ENCODE results near the gene VWA7.

The VWA7 gene

GRCh38 chr6:31750411-31751022 is 26.6 kb downstream of the VWA7 start:
- CTCF ChIA-PET, result interaction anchor here (0.9 to 4.1 kb wide), 3 partner anchors 11 to 41 kb away, joined by 3 to 21 read pairs (median 5); partner anchors contain the start of gene MSH5

GRCh38 chr6:31749301-31750036 is 27.7 kb downstream of the VWA7 start:
- DNase-seq (ENCODE audit: low read depth, low spot score), result no peak
- no peak for TF ChIP-seq CTCF (IDR thresholded peaks at IDR 0.05; ENCODE audit: insufficient read depth, low read length, missing control alignments)
- CTCF ChIA-PET, result interaction anchor here (0.8 to 4.1 kb wide), 4 partner anchors 10 to 42 kb away, joined by 3 to 21 read pairs (median 4); partner anchors contain the start of gene MSH5
- no peak overlapping the region for H3K4me3 ChIP-seq (ENCODE audit: low read depth, low read length)
- POLR2A ChIA-PET, result no interaction called here

More at GRCh38 chr6:31750411-31751022, 26.6 kb downstream of the VWA7 start:
- POLR2A ChIA-PET, result no interaction called here
- DNase-seq (ENCODE audit: low read depth, low spot score), result no peak
- TF ChIP-seq CTCF (IDR thresholded peaks at IDR 0.05; ENCODE audit: insufficient read depth, low read length, missing control alignments), result no peak
- no peak overlapping the region for H3K4me3 ChIP-seq (ENCODE audit: low read depth, low read length)

GRCh38 chr6:31744422-31744821 is 32.7 kb downstream of the VWA7 start:
- TF ChIP-seq CTCF (IDR thresholded peaks at IDR 0.05; ENCODE audit: insufficient read depth, low read length, missing control alignments), result no peak
- H3K4me3 ChIP-seq (ENCODE audit: low read depth, low read length), result no peak overlapping the region
- DNase-seq (ENCODE audit: low read depth, low spot score), result no peak
- ChIA-PET CTCF (interaction anchor here (1.4 kb wide), 1 partner anchor 86 kb away, joined by 3 read pairs; no protein-coding TSS in a partner anchor), POLR2A (no interaction called here)

- ChIA-PET POLR2A (no interaction called here), CTCF (interaction anchor here (3.5 kb wide), 1 partner anchor 27 kb away, joined by 14 read pairs; no protein-coding TSS in a partner anchor)
- H3K4me3 ChIP-seq (ENCODE audit: low read depth, low read length), result no peak overlapping the region
- DNase-seq (ENCODE audit: low read depth, low spot score), result no peak
- TF ChIP-seq CTCF (IDR thresholded peaks at IDR 0.05; ENCODE audit: insufficient read depth, low read length, missing control alignments), result no peak
Measured at GRCh38 chr6:31742894-31743293, 34.2 kb downstream of the VWA7 start.

GRCh38 chr6:31741815-31742214 is 35.3 kb downstream of the VWA7 start:
- H3K4me3 ChIP-seq (ENCODE audit: low read depth, low read length), result no peak overlapping the region
- POLR2A ChIA-PET, result no interaction called here
- DNase-seq (ENCODE audit: low read depth, low spot score), result no peak
- no peak for TF ChIP-seq CTCF (IDR thresholded peaks at IDR 0.05; ENCODE audit: insufficient read depth, low read length, missing control alignments)
- CTCF ChIA-PET, result interaction anchor here (0.7 to 3.5 kb wide), 3 partner anchors 26 to 122 kb away, joined by 3 to 14 read pairs (median 3); no protein-coding TSS in a partner anchor
